Measurements from ENCODE around the gene SYPL2.
"Not testable (repeated sequence)": the region's sequence is repeated elsewhere in the genome, so short reads cannot be mapped to it uniquely, and the experiment has no call there.

DNA sequence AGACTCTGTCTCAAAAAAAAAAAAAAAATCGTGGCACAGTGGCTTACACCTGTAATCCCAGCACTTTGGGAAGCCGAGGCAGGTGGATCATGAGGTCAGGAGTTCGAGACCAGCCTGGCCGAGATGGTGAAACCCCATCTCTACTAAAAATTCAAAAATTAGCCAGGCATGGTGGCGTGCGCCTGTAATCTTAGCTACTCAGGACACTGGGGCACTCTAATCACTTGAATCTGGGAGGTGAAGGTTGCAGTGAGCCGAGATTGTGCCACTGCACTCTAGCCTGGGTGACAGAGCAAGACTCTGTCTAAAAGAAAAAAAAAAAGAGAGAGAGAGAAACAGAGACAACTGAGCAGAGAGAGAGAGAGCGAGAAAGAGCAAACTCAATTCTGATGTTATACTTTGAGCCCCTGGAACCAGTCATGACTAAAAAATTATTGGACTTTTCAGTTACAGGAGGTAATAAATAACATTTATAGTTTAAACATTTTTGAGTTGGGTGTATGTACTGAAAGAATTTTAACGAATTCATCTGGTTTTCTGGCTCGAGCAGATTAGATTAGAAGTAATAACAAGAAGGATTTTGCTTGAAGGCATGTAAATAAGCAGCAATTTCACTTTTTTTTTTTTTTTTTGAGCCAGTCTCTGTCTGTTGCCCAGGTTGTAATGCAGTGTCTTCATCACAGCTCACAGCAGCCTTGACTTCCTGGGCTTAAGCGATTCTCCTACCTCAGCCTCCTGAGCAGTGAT is 20.2 kb upstream of the SYPL2 start:
- TF ChIP-seq, protein P1, sequence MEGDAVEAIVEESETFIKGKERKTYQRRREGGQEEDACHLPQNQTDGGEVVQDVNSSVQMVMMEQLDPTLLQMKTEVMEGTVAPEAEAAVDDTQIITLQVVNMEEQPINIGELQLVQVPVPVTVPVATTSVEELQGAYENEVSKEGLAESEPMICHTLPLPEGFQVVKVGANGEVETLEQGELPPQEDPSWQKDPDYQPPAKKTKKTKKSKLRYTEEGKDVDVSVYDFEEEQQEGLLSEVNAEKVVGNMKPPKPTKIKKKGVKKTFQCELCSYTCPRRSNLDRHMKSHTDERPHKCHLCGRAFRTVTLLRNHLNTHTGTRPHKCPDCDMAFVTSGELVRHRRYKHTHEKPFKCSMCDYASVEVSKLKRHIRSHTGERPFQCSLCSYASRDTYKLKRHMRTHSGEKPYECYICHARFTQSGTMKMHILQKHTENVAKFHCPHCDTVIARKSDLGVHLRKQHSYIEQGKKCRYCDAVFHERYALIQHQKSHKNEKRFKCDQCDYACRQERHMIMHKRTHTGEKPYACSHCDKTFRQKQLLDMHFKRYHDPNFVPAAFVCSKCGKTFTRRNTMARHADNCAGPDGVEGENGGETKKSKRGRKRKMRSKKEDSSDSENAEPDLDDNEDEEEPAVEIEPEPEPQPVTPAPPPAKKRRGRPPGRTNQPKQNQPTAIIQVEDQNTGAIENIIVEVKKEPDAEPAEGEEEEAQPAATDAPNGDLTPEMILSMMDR (IDR thresholded peaks at IDR 0.05): not testable (repeated sequence)
- not testable (repeated sequence) for TF ChIP-seq EZH2 (IDR thresholded peaks at IDR 0.05; ENCODE audit: borderline replicate concordance, insufficient read depth, low read depth, low read length, poor library complexity, severe bottlenecking)

All from B cell (primary cell).